Retinal pigment epithelial cell (primary cell): Measurements from ENCODE around the gene EIF3D.

Experiments
- DNase-seq: peaks from one replicate; pipeline ENCODE4 v3.0.0-alpha.2; 2010; ENCODE audit warnings: low read depth
- H3K4me3 ChIP-seq: 2 replicates; pipeline ENCODE4 v1.5.1; 2011; ENCODE audit warnings: mild to moderate bottlenecking, low read length, control low read depth, moderate library complexity
- TF ChIP-seq, protein P1 (sequence below): conservative IDR thresholded peaks from 2 replicates; pipeline ENCODE4 v1.5.1; 2011; ENCODE audit warnings: low read depth, low read length, control low read depth, inconsistent platforms

EIF3D gene

GRCh38 chr22:36466258-36466657 lies 62.7 kb downstream of the EIF3D start:
- DNase-seq = no peak
- TF ChIP-seq, protein P1, sequence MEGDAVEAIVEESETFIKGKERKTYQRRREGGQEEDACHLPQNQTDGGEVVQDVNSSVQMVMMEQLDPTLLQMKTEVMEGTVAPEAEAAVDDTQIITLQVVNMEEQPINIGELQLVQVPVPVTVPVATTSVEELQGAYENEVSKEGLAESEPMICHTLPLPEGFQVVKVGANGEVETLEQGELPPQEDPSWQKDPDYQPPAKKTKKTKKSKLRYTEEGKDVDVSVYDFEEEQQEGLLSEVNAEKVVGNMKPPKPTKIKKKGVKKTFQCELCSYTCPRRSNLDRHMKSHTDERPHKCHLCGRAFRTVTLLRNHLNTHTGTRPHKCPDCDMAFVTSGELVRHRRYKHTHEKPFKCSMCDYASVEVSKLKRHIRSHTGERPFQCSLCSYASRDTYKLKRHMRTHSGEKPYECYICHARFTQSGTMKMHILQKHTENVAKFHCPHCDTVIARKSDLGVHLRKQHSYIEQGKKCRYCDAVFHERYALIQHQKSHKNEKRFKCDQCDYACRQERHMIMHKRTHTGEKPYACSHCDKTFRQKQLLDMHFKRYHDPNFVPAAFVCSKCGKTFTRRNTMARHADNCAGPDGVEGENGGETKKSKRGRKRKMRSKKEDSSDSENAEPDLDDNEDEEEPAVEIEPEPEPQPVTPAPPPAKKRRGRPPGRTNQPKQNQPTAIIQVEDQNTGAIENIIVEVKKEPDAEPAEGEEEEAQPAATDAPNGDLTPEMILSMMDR = no peak
- no peak overlapping the region for H3K4me3 ChIP-seq

GRCh38 chr22:36465232-36466021 lies 63.5 kb downstream of the EIF3D start:
- H3K4me3 ChIP-seq = no peak overlapping the region
- TF ChIP-seq, protein P1 = no peak
- DNase-seq = peak; percentile 76

DNA sequence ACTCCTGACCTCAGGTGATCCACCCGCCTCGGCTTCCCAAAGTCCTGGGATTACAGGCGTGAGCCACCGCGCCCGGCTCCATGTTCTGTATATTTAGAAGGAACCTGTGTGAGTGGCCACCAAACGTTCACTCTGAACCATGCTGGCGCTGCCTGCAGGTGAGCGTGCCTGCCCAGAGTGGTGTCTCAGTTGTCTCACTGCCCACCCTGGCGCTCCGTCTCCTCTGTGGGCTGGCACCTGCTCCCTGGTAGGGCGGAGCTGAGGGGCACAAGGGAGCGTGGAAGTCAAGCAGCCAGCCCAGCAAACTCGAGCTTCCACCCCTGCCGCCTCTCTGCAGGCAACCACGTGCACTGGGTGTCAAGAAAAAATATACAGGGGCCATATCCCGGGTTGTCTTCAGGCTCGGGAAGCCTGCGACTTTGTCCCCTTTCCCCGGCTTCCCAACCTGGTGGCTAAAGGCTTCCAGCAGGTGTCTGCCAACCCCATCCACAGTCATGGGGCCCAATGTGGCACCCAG lies 64.2 kb downstream of the EIF3D start:
- no peak overlapping the region for H3K4me3 ChIP-seq
- TF ChIP-seq, protein P1 = no peak
- DNase-seq = no peak

DNA sequence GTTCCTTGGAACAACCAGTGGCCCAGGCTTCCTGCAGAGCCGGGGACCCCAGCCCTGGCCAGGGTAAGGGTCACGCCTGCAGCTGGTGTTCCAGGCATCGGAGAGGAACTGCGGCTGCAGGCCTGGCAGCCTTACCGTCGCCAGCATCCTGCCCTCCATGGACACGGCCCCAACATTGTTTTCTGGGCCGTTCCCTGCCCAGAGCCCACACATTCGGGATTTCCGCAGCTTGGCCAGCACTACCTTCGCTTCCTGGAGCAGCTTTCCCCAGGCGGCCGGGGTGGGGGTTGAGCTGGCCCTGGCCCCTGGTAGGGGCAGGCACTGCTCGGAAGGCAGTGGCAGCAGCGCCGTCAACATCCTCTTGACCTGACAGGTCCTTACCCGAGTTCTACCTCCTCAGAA lies 65.2 kb downstream of the EIF3D start:
- DNase-seq = no peak
- H3K4me3 ChIP-seq = no peak overlapping the region
- TF ChIP-seq, protein P1 = no peak

DNA sequence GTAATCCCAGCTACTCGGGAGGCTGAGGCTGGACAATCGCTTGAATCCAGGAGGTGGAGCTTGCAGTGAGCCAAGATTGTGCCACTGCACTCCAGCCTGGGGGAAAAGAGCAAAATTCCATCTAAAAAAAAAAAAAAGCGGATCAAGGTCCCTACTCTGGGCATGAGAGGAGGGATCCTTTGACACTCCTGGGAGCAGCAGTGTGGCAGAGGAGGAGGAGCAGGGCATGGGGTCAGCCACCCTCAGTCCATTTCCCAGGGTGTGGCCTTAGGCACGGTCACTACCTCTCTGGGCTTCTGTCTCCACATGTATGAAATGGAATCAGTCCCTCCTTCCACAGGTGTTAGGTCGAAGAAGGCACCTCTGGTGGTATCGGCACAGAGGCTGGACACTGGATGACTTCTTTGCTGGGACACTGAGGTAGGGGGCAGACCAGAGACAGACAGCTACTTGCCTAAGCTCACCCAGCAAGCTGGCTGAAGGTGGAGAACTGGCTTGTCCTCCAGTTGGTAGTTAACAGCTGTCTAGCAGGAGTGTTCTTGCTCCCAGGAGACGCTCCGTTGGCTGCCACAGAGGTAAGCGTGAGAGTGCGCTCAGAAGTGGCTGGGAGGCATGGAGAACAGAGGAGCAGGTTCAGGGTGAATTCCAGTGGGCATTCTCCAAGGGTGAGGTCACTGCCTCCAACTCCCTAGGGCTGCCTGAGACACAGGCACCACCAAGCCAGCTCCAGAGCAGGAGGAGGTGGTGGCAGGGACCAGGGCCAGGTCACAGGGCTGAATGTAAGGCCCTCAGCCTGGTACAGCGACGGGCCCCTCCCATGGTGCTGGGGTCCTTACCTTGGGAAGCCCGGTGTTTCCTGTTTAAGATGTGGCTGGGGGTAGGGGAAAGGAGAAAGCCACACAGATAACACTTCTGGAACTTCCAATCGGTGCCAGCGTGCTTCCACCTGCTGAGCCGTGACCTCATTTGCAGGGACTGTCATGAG lies 67.0 kb downstream of the EIF3D start:
- DNase-seq = peak; percentile 93
- H3K4me3 ChIP-seq = no peak overlapping the region
- TF ChIP-seq, protein P1 = no peak
